UCSD-AML1 (cell line): Measurements from ENCODE around the gene TTC7B.

Experiments
- DNase-seq: peaks from one replicate; lab custom pipeline; 2025; ENCODE audit not compliant: unreplicated experiment; lab: John Stamatoyannopoulos, UW

The TTC7B gene

DNA sequence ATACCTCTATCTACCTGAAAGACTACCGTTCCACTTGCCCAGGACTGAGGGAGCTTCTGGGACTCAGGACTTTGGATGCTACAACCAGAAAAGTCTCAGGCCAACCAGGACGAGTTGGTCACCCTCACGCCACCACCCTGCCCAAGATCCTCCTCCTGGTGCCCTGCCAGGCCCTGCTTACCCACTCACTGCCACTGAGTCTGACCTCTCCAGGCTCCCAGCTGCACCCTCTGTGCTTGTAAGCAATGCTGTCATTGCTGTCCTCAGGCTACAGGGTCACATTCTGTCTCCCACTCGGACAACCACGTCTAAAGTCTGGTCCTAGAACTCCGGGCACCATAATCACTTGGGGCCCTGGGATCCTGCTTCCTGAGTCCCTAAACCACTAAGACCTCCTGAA, 9.2 kb downstream of the TTC7B start:
- no peak for DNase-seq

DNA sequence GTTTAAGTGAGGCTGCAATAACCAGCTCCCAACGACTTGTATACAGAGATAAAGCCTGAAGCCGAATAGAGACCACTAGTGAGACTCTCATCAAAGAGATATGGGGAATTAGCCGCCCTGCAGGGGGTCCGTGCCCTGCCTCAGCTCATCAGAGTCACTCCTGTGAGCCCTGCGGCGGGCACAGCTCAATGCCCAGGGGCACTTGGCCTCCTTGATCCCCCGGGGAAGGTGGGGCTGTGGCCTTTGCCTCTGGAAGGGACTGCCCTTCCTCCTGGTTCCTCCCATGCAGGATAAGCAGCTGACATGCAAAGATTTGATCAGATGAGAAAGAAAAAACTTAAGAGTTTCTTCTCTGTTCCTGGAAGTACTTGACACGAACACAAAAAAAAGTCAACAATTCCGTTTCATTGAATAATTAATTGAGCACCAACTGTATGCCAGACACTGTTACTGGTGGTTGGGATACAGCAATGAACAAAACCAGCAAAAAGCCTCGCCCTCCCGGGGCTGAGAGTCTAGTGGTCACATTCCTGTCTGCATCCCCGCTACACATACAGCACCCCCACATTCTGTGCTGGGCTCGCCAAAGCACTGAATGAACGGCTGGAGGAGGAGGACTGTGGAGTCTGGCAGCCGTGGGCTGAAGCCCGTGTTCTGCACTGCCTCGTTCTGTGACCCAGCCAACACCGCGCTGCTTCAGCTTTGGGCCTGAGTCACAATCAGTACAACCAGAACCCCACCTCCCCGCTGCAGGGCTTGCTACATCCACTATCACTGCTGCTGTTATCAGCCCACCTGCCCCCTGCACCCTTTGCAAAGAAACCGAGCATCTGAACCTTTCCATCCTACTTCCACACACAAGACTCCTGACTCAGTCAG, 10.3 kb downstream of the TTC7B start:
- no peak for DNase-seq

DNA sequence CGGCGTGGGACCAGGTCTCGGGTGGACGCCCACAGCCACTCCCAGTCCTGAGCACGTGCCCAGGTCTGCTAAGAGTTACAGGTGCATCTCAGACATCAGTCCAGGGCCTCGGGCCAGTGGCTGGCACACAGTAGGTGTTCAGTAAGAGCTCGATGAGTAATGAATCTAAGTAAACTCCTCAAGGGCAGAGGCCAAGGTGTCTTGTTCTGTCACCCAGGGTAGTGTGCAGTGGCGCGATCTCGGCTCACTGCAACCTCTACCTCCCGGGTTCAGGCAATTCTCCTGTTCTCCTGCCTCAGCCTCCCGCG, 11.2 kb downstream of the TTC7B start:
- no peak for DNase-seq

GRCh38 chr14:90804292-90805083, 11.7 kb downstream of the TTC7B start:
- DNase-seq: no peak

DNA sequence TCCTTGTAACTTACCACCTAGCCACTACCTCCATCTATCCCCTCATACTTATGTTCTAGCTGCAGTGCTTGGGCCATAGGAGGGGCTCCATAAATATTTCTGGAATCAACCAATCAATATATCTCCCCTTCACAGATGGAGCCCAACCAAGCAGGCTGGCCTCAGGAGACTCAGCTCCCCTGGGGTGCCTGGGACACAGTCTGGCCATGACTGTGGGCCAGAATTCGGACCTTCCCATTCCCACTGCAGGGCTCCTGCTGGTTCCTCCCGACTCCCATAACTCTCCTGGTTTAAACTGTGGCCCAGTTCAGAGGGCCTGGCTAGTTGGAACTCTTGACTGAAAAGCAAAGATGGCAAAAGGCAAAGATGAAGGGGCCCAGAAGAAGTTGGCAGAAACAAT, 13.0 kb downstream of the TTC7B start:
- no peak for DNase-seq

DNA sequence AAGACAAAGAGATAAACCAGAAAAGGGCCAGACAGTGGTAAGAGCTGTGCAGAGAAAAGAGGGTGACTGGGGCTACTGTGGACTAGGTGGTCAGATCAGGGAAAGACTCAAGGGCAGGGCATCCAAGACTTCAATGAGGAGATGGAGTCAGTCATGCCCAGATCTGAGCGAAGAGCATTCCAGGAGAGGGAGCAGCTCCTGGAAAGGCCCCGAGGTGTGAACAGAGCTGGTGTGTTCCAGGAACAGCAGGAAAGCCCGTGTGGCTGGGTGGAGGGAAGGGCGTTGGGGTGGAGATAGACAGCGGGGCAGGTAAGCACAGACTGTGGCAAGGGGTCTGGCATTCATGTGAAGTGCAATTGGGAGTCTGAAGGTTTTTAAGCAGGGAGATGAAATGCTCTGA, 16.8 kb downstream of the TTC7B start:
- no peak for DNase-seq

DNA sequence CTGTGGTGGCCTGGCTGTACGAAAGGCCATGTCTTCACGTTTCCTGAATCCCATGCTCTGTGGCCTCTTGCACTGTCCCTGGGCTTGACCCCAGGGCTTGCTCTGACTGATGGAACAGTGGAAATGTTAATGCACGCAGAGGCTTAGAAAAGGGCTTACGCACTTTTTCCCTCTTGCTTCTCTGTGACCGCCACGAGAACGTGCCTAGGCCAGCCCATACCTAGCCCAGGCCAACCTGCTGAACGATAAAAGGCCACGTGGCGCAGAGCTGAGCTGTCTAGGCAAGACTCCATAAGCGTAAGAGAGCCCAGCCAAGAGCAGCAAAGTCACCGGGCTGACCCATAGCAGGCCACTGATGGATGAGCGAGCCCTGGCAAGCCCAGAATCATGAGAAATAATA, 18.3 kb downstream of the TTC7B start:
- DNase-seq: no peak

DNA sequence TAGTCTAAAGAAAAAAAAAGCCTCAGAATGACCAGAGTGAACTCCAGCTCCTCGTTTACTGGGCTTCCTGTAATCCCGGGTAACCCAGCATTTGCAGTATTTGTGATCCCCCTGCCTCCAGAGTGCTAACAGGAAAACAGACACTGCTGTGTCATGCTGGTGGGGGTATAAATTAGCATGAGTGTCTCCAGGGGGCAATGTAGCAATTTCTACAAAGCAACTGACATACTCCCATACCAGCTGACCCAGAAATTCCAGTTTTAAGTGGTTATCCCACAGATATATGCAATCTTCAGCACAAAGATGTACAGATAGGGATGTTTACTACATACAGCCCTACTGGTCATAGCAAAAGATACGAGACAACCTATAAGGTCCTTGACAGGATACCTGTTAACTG, 18.8 kb downstream of the TTC7B start:
- DNase-seq: no peak

DNA sequence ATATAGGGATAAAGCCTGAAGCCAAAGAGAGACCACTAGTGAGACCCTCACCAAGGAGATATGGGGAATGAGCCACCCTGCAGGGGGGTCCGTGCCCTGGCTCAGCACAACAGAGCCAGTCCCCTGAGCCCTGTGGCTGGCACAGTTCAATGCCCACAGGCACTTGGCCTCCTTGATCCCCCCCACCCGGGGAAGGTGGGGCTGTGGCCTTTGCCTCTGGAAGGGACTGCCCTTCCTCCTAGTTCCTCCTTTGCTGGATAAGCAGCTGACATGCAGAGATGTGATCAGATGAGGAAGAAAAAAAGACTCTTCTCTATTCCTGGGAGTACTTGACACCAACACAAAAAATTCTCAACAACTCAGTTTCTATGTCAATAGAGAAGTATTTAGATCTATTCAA, 19.9 kb downstream of the TTC7B start:
- peak; percentile 59 for DNase-seq

GRCh38 chr14:90795744-90796143, 20.5 kb downstream of the TTC7B start:
- no peak for DNase-seq

- no peak for DNase-seq
Measured at GRCh38 chr14:90791486-90791885, 24.7 kb downstream of the TTC7B start.

DNA sequence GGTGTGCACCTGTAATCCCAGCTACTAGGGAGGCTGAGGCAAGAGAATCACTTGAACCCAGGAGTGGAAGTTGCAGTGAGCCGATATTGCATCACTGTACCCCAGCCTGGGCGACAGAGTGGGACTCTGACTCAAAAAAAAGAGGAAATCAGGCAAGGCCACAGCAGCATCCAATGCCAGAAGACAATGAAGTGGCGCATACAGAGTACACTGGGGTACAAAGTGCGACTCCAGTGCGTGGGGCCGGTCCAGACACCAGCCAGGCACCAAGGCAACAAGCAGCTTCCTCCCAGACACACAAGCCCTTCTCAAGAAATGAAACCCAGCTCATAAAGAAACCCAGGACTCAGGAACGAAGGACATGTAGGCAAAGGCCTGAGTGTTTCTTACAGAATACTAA, 28.2 kb downstream of the TTC7B start:
- no peak for DNase-seq

GRCh38 chr14:90785876-90786450, 30.3 kb downstream of the TTC7B start:
- no peak for DNase-seq

GRCh38 chr14:90785471-90785870, 30.8 kb downstream of the TTC7B start:
- DNase-seq: peak; percentile 45

GRCh38 chr14:90784621-90785270, 31.5 kb downstream of the TTC7B start:
- no peak for DNase-seq

DNA sequence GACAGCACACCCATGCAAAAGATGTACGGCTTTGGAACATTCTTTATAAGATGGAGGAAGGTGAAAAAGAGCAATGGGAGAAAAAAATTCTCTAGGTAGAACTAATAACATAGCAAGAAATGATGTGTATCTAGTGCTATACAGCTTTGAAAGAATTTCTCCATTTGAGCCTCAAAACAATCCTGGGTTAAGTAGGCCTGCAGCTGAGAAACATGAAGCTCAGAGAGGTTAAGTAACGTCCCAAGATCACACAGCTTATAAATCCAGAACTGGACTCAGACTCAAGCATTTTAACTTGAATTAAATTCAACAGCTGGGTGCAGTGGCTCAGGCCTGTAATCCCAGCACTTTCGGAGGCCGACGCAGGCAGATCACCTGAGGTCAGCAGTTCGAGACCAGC, 32.9 kb downstream of the TTC7B start:
- no peak for DNase-seq

- DNase-seq: no peak
Measured at GRCh38 chr14:90782892-90783291, 33.3 kb downstream of the TTC7B start.

GRCh38 chr14:90781876-90782275, 34.4 kb downstream of the TTC7B start:
- no peak for DNase-seq

DNA sequence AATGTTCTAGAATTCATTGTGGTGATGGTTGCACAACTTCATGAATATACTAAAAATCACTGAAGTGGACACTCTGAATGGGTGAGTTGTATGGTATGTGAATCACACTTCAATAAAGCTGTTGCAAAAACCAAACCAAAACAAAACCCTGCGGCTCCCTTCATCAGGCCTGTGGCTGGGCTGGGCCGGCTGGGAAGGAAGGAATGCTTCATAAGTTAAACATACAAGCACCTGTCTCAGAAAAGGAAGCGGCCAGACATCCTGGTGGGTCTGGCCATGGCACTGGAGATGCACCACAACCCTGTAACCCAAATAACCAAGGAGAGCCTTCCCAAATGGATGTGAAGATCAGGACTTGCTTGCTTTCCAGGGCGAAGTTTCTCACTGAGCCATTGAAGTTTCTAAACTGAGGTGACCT, 34.9 kb downstream of the TTC7B start:
- DNase-seq: no peak

- no peak for DNase-seq
Measured at GRCh38 chr14:90780519-90780918, 35.7 kb downstream of the TTC7B start.

DNA sequence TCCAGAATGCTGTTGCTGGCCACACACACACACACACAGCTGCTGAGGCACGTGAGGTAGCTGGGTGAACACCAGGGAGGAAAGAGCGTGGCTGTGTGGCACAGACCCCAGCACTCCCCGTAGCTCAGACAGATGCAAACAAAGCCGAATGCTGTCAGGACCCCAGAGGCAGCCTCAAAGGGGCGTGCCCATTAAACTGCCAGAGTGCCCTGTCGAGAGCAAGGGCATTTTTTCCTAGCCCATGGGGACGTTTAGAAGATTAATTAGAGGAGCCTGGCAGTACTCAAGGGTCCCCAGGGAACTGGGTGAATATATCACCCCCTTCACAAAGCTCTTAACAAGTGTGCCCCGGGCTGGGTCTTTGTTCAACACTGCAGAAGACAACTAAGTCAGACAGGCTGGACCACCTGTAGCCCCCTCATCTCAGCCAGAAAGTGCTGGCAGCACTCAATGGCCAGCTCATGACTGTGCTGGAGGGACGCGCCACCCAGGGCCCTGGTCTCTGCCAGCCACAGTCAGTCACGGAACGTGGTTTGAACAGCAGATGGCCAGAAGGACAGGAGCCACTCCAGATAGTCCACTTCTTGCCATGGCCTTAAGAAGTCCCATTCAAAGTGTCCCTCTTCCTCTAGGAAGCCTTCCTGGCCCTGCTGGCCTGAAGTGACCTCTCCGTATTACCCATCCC, 37.5 kb downstream of the TTC7B start:
- no peak for DNase-seq
